HG03354 (cell line): Measurements from ENCODE around the gene MSI2.
"Not testable (repeated sequence)": the region's sequence is repeated elsewhere in the genome, so short reads cannot be mapped to it uniquely, and the experiment has no call there.

Source experiments
- ATAC-seq: cut with Tn5 transposase; IDR thresholded peaks from one replicate; pipeline ENCODE4 v1.9.1; 2021; ENCODE audit warnings: mild to moderate bottlenecking; ENCODE audit not compliant: unreplicated experiment, poor library complexity, severe bottlenecking

Gene MSI2

GRCh38 chr17:57484081-57484666 lies 227.9 kb downstream of the MSI2 start:
- no peak for ATAC-seq

DNA sequence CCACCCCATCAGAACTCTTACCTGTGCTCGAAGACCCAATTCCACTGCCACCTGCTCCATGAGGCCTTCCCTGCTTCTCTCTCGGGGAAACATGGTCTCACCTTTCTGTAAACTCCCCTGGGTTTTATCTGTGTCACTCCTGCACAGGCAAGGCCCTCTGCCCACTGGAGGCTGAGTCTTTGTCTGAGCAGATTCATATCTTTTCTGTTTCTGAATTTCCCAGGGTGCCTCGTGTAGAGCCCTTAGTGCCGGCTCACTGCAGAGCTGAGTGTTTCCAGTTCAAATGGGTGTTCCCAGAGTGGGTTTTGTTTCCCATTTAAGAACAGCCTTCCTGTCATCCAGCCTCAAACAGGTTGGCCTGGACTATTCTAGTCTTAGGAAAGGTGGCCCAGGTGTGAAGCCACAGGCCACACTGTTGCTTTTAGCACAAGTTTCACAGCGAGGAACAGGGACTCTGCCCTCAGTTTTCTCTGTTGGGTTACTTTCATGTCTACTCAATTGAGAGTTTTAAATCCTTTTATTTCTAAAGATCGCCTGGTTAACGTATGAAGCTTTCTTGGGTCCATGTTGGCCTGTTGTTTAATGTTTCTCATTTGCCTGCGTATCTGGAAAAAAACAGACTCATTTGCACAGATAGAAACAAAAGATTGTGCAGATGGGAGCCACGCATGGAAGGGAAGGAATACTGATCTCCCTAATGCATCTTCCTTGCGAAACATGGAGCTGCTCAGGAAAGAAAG lies 228.7 kb downstream of the MSI2 start:
- no peak for ATAC-seq

DNA sequence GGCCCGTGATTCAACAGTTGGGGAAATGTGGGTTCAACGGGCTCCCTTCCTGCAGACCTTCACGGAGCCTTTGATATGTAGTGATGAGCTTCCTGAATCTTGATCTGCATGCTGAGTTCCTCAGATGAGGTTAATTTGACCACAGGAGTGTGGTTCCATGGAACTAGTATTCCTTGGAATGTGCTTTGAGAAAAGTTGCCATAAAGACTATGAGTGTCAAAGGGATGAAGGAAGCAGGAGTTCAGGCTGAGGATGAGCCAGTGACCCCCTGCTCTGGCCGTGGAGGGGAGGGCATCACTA lies 229.2 kb downstream of the MSI2 start:
- no peak for ATAC-seq

- no peak for ATAC-seq
Measured at GRCh38 chr17:57485916-57486881, 229.9 kb downstream of the MSI2 start.

- ATAC-seq = no peak
Measured at GRCh38 chr17:57486882-57487301, 230.6 kb downstream of the MSI2 start.

DNA sequence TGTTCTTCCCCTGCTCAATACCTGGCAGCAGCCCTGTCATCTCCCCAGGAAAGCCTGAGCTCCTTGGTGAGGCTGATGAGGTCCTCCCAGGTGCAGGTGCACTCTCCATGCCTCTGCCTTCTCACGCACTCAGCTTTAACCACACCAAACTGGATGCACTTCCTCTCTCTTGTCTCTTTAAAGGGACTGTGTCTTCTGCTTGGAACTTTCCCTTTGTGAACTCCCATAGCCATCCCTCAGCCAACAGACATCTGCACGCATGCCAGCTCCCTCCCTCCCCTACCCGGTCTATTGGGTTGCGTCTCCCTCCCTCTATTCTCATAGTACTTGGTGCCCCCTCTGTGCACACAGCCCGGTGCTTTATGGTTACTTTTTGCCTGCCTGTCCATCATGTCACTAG lies 231.2 kb downstream of the MSI2 start:
- no peak for ATAC-seq

GRCh38 chr17:57488856-57489255 lies 232.5 kb downstream of the MSI2 start:
- no peak for ATAC-seq

GRCh38 chr17:57489321-57489720 lies 233.0 kb downstream of the MSI2 start:
- no peak for ATAC-seq

- ATAC-seq = no peak
Measured at GRCh38 chr17:57490111-57490845, 234.0 kb downstream of the MSI2 start.

DNA sequence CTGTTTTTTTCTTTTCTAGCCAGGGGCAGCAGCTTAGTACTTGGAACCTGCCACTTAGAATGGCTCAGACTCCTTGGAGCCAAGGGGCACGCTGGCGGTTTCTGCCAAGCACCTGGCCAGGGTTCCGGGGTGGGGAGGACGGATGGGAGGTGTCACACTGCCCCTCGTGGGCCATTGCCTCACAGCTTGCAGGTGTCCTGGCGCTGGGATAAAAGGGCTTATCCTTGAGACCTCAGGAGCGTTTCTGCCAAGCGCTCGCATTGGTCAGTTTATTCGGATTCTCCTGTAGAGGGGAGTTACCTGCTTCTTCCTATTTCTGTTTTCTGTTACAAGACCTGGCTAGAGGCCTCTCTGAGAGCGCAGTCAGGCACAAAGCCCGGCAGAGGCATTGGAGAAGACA lies 234.6 kb downstream of the MSI2 start:
- no peak for ATAC-seq

DNA sequence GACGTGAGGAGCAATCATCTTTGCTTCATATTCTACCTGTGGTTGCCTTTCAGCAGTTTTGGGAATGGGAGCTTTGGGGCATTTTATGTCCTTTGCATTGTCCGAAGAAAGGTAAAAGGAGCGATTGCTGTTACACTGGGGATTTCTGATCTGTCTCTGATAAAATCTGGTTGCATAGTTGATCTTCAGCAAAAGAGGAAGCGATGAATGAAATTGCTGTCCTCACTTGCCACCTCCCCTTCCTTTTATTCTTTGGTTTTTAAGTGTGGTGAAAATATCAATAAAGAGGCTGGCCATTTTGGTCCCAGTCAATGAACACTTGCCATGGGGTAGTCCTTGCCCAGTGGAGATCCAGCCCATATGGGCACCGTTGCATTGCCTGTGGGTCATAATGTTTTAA lies 236.8 kb downstream of the MSI2 start:
- no peak for ATAC-seq

GRCh38 chr17:57493625-57494024 lies 237.3 kb downstream of the MSI2 start:
- no peak for ATAC-seq

GRCh38 chr17:57494443-57494842 lies 238.1 kb downstream of the MSI2 start:
- no peak for ATAC-seq

DNA sequence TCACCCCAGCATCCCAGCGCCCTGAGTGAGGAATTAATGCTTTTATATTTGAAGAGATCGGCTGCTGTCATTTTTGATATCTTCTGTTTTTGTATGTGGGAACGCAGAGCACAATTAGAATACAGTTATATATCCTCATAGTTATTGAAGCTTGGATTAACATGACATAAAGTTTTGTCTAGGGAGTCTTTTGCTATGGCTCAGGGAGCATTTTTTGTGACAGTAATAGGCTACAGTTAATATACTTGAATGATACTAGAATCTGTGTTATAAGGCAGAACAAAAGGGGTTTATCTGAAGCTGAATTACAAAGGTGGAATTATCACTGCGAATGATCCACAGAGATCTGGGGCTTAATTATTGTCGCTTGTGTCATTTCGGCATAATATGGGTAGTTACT lies 239.4 kb downstream of the MSI2 start:
- ATAC-seq = no peak

DNA sequence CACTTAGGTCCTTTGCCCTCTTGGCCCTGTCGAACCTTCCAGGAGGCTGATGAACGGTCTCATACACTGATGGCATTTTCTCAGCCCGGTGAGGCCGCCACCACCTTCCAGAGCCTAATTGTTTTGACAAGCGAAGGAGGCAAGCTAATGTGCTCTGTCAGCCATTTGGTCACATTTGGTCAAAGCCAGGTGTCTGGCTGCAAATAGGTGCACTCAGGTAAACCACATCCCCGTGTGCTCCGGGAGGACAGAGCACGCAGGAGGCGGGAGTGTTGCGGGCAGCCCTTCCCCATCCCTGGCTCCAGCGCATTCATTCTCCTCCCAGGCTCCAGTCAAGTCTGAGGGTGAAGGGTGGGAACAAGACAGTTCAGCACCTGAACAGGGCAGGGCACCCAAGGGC lies 240.1 kb downstream of the MSI2 start:
- no peak for ATAC-seq

DNA sequence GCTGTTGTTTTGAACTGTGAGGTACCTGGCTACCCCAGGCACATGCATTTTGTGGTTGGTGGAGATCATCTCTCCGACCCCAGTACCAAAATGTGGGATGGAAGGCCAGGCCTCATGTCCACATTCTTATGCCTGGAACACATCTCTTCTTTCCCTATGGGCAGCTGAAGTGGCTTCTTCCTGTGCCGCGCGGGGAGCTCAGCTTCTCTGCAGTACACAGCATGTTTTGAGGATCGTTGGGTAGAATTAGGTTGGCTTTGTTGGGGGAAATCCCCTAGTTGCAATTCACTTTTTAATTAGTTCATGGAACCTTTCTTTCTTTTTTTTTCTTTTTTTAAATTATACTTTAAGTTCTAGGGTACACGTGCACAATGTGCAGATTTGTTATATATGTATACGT lies 242.1 kb downstream of the MSI2 start:
- ATAC-seq = no peak

GRCh38 chr17:57499221-57499620 lies 242.9 kb downstream of the MSI2 start:
- not testable (repeated sequence) for ATAC-seq

DNA sequence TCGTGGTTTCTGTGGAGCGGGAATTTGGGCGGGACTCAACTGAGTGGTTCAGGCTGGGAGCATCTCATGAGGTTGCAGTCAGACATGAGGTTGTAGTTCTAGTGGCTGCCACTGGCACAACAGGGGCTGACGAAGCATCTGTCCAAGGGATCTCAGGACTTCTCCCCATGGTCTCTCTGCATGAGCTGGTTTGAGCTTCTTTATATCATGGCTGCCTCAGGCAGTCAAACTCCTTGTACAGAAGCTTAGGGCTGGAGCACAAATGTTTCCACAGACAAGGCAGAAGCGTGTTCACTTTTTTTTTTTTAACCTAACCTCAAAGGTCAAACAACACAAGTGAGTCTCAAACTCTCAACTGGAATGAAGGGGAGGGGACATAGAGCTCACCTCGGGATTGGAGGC lies 243.3 kb downstream of the MSI2 start:
- no peak for ATAC-seq

DNA sequence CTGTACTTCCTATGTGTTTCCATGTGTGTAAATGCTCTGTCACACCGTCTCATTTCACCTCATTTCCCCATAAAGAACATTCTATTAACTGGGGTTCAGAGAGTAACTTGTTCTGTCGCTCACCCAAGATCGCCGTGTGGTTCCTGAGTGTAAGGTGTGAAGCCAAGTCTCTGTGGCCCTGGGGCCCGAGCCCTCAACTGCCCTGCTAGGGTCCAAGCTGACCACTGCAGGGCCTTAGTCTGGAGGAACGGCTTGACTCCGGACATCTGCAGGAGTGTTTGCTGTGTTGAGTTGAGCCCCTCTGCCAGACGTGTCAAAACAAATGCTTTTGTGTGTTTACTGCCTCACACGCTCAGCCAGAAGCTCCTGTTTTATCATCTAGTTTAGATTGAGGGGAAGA lies 244.7 kb downstream of the MSI2 start:
- ATAC-seq = no peak

- no peak for ATAC-seq
Measured at GRCh38 chr17:57502022-57502421, 245.7 kb downstream of the MSI2 start.
